CD8-positive, alpha-beta memory T cell (primary cell): ENCODE data around the gene FOSB. TPM values are rescaled to one million over a fixed set of nuclear protein-coding genes. Genes with fewer than 3 reads are reported as not detected.

Source experiments
- CTCF ChIA-PET: fragments of 350-600 bp; sonication (Branson Sonifier 250); formaldehyde crosslinking; loops from one replicate; lab custom pipeline; 2021; ENCODE audit warnings: antibody characterized with exemption; lab: Charles Lee
- POLR2A ChIA-PET: fragments of 350-600 bp; sonication (Branson Sonifier 250); formaldehyde crosslinking; loops from one replicate; lab custom pipeline; 2021; ENCODE audit warnings: antibody characterized with exemption; lab: Charles Lee
- DNase-seq, 5 donors: peaks; one replicate each; pipeline versions ENCODE4 v3.0.0 to v3.0.0-alpha.2; 2020 to 2022; ENCODE audit warnings: mixed read lengths in 1 of 5
- H3K27ac ChIP-seq: one replicate; pipeline ENCODE4 v1.7.0; 2013; ENCODE audit warnings: low read depth, mild to moderate bottlenecking, low read length, moderate library complexity
- H3K27me3 ChIP-seq: 2 replicates; pipeline ENCODE4 v1.7.0; 2013; ENCODE audit warnings: low read length, mild to moderate bottlenecking; ENCODE audit not compliant: insufficient read depth, poor library complexity, severe bottlenecking
- H3K36me3 ChIP-seq: 2 replicates; pipeline ENCODE4 v1.7.0; 2013; ENCODE audit warnings: mild to moderate bottlenecking, low read length, moderate library complexity; ENCODE audit not compliant: insufficient read depth
- H3K4me1 ChIP-seq: 2 replicates; pipeline ENCODE4 v1.7.0; 2013; ENCODE audit warnings: mild to moderate bottlenecking, low read length, moderate library complexity; ENCODE audit not compliant: insufficient read depth
- H3K4me3 ChIP-seq: 2 replicates; pipeline ENCODE4 v1.7.0; 2013; ENCODE audit warnings: mild to moderate bottlenecking, low read length
- H3K9me3 ChIP-seq: 2 replicates; pipeline ENCODE4 v1.7.0; 2013; ENCODE audit warnings: mild to moderate bottlenecking, low read length
- H3K27ac Mint-ChIP-seq, 8 donors: one replicate each; pipeline ENCODE4 v1.8.0; 2020 to 2021; ENCODE audit warnings: mixed read lengths in 8 of 8, mild to moderate bottlenecking in 6 of 8, inconsistent platforms in 3 of 8, moderate library complexity in 3 of 8
- H3K27me3 Mint-ChIP-seq, 2 donors: one replicate each; pipeline ENCODE4 v1.8.0; 2020 to 2021; ENCODE audit warnings: mixed read lengths in 2 of 2, mild to moderate bottlenecking in 1 of 2, moderate library complexity in 1 of 2
- H3K36me3 Mint-ChIP-seq, 3 donors: one replicate each; pipeline ENCODE4 v1.8.0; 2020 to 2021; ENCODE audit warnings: mixed read lengths in 3 of 3, inconsistent platforms in 1 of 3, mild to moderate bottlenecking in 1 of 3
- H3K4me1 Mint-ChIP-seq, 3 donors: one replicate each; pipeline ENCODE4 v1.8.0; 2020 to 2021; ENCODE audit warnings: mixed read lengths in 3 of 3, inconsistent platforms in 1 of 3, mild to moderate bottlenecking in 1 of 3
- H3K4me3 Mint-ChIP-seq, 7 donors: one replicate each; pipeline ENCODE4 v1.8.0; 2020 to 2021; ENCODE audit warnings: mixed read lengths in 7 of 7, mild to moderate bottlenecking in 6 of 7, moderate library complexity in 4 of 7, inconsistent platforms in 2 of 7
- H3K9me3 Mint-ChIP-seq, 5 donors: one replicate each; pipeline ENCODE4 v1.8.0; 2020 to 2022; ENCODE audit warnings: mixed read lengths in 5 of 5, mild to moderate bottlenecking in 3 of 5, moderate library complexity in 2 of 5, inconsistent platforms in 1 of 5
- polyA plus RNA-seq: library from polyadenylated mRNA; unstranded; fragments of 300-500 nt; fragmentation: Illumina TruSeq; gene quantifications from one replicate; pipeline ENCODE4 v1.2.3, GENCODE V29; 2021
- total RNA-seq, 2 experiments: library from RNA; stranded (reverse); gene quantifications; one replicate each; pipeline ENCODE4 v1.2.3, GENCODE V29; 2021

Gene FOSB
- total and polyA plus RNA-seq, 3 experiments from 2014 or later: 21.6 to 48.2 (median 22.1) TPM

- Histone ChIP-seq H3K27me3 (no peaks in the 10 kb centered on the region), H3K4me1 (peaks cover 36% of the 10 kb centered on the region), H3K4me3 (peak overlapping the region; percentile 57), H3K9me3 (no peaks in the 10 kb centered on the region), H3K27ac (peak overlapping the region; percentile 91), H3K36me3 (no peaks in the 10 kb centered on the region)
- H3K4me3 Mint-ChIP-seq: peak overlapping the region; percentile 75 to 91 (median 87)
- H3K27ac Mint-ChIP-seq: peak overlapping the region; percentile 64 to 99 (median 96)
- peak in 3 of 5 donors; percentile 45 to 71 (median 49) for DNase-seq
- no peaks in the 10 kb centered on the region for H3K27me3 Mint-ChIP-seq
- no peaks in the 10 kb centered on the region for H3K9me3 Mint-ChIP-seq
- CTCF ChIA-PET: interaction anchor here (2.0 to 5.8 kb wide), 2 partner anchors 31 to 42 kb away, joined by 5 to 455 read pairs; partner anchors contain the start of gene FOSB
- POLR2A ChIA-PET: no interaction called here
- peaks cover 0 to 9% (median 0%) of the 10 kb centered on the region in 3 donors for H3K36me3 Mint-ChIP-seq
- peaks cover 48 to 58% (median 57%) of the 10 kb centered on the region in 3 donors for H3K4me1 Mint-ChIP-seq
Observed at GRCh38 chr19:45442778-45443461, 24.9 kb upstream of the FOSB start.

GRCh38 chr19:45443462-45444317, 24.1 kb upstream of the FOSB start:
- Mint-ChIP-seq H3K27ac (peak overlapping the region; percentile 91 to 99 (median 98)), H3K27me3 (no peaks in the 10 kb centered on the region), H3K4me1 (peaks cover 54 to 65% (median 65%) of the 10 kb centered on the region in 3 donors), H3K36me3 (peaks cover 3 to 12% (median 4%) of the 10 kb centered on the region in 3 donors), H3K9me3 (no peaks in the 10 kb centered on the region), H3K4me3 (peak overlapping the region; percentile 75 to 91 (median 87))
- DNase-seq: peak in 4 of 5 donors; percentile 44 to 73 (median 58)
- Histone ChIP-seq H3K4me1 (peaks cover 37% of the 10 kb centered on the region), H3K9me3 (no peaks in the 10 kb centered on the region), H3K27ac (peak overlapping the region; percentile 91), H3K36me3 (no peaks in the 10 kb centered on the region), H3K27me3 (no peaks in the 10 kb centered on the region), H3K4me3 (peak overlapping the region; percentile 57)
- CTCF ChIA-PET: interaction anchor here (2.0 kb wide), 1 partner anchor 41 kb away, joined by 5 read pairs; no protein-coding TSS in a partner anchor
- POLR2A ChIA-PET: no interaction called here

GRCh38 chr19:45444318-45445041, 23.3 kb upstream of the FOSB start:
- peak; percentile 76 to 91 (median 82) for DNase-seq
- POLR2A ChIA-PET: interaction anchor here (1.2 to 1.4 kb wide), 2 partner anchors 25 kb away, joined by 3 to 4 read pairs; no protein-coding TSS in a partner anchor
- Mint-ChIP-seq H3K36me3 (peaks cover 3 to 12% (median 4%) of the 10 kb centered on the region in 3 donors), H3K4me3 (peak overlapping the region; percentile 71 to 91 (median 87)), H3K9me3 (no peaks in the 10 kb centered on the region), H3K4me1 (peaks cover 59 to 72% (median 72%) of the 10 kb centered on the region in 3 donors), H3K27me3 (no peaks in the 10 kb centered on the region), H3K27ac (peak overlapping the region; percentile 91 to 99 (median 94))
- H3K4me3 ChIP-seq: peak overlapping the region; percentile 24
- H3K36me3 ChIP-seq: no peaks in the 10 kb centered on the region
- CTCF ChIA-PET: interaction anchor here (0.7 to 6.1 kb wide), 3 partner anchors 12 to 35 kb away, joined by 3 to 51 read pairs (median 6); no protein-coding TSS in a partner anchor
- peak overlapping the region; percentile 85 for H3K27ac ChIP-seq
- no peaks in the 10 kb centered on the region for H3K27me3 ChIP-seq
- peaks cover 40% of the 10 kb centered on the region for H3K4me1 ChIP-seq
- H3K9me3 ChIP-seq: no peaks in the 10 kb centered on the region

- peaks cover 64 to 77% (median 74%) of the 10 kb centered on the region in 3 donors for H3K4me1 Mint-ChIP-seq
- Histone ChIP-seq H3K4me3 (no peak overlapping the region), H3K4me1 (peaks cover 44% of the 10 kb centered on the region), H3K27ac (peak overlapping the region; percentile 85), H3K27me3 (no peaks in the 10 kb centered on the region), H3K36me3 (no peaks in the 10 kb centered on the region), H3K9me3 (no peaks in the 10 kb centered on the region)
- ChIA-PET CTCF (interaction anchor here (0.7 to 6.1 kb wide), 5 partner anchors 9 to 34 kb away, joined by 3 to 51 read pairs (median 6); no protein-coding TSS in a partner anchor), POLR2A (interaction anchor here (1.2 to 1.4 kb wide), 2 partner anchors 24 to 25 kb away, joined by 3 to 4 read pairs; no protein-coding TSS in a partner anchor)
- H3K9me3 Mint-ChIP-seq: no peaks in the 10 kb centered on the region
- H3K27me3 Mint-ChIP-seq: peaks cover 0 to 2% of the 10 kb centered on the region in 2 donors
- H3K4me3 Mint-ChIP-seq: peak overlapping the region; percentile 37 to 90 (median 75)
- H3K36me3 Mint-ChIP-seq: peaks cover 3 to 15% (median 4%) of the 10 kb centered on the region in 3 donors
- peak overlapping the region; percentile 91 to 99 (median 94) for H3K27ac Mint-ChIP-seq
- DNase-seq: no peak
Observed at GRCh38 chr19:45445139-45445538, 22.7 kb upstream of the FOSB start.

GRCh38 chr19:45446295-45446694, 21.5 kb upstream of the FOSB start:
- H3K27me3 ChIP-seq: no peaks in the 10 kb centered on the region
- CTCF ChIA-PET: interaction anchor here (1.2 to 6.1 kb wide), 4 partner anchors 8 to 33 kb away, joined by 3 to 51 read pairs (median 6); no protein-coding TSS in a partner anchor
- Mint-ChIP-seq H3K36me3 (peaks cover 3 to 22% (median 4%) of the 10 kb centered on the region in 3 donors), H3K27me3 (peaks cover 0 to 11% of the 10 kb centered on the region in 2 donors), H3K27ac (peak overlapping the region; percentile 84 to 97 (median 96)), H3K4me3 (peak overlapping the region; percentile 23 to 89 (median 63)), H3K9me3 (peaks cover 0 to 3% (median 0%) of the 10 kb centered on the region in 5 donors), H3K4me1 (peaks cover 60 to 74% (median 70%) of the 10 kb centered on the region in 3 donors)
- no peak overlapping the region for H3K27ac ChIP-seq
- no peaks in the 10 kb centered on the region for H3K36me3 ChIP-seq
- POLR2A ChIA-PET: interaction anchor here (1.4 kb wide), 1 partner anchor 23 kb away, joined by 4 read pairs; no protein-coding TSS in a partner anchor
- H3K4me1 ChIP-seq: peaks cover 44% of the 10 kb centered on the region
- H3K9me3 ChIP-seq: no peaks in the 10 kb centered on the region
- no peak overlapping the region for H3K4me3 ChIP-seq
- peak in 1 of 5 donors; percentile 30 for DNase-seq

GRCh38 chr19:45446944-45447343, 20.9 kb upstream of the FOSB start:
- Mint-ChIP-seq H3K4me3 (peak overlapping the region in 1 of 7 donors; percentile 92), H3K4me1 (peaks cover 65 to 80% (median 76%) of the 10 kb centered on the region in 3 donors)

More at GRCh38 chr19:45446944-45447343, 20.9 kb upstream of the FOSB start:
- Mint-ChIP-seq H3K27me3 (peaks cover 0 to 12% of the 10 kb centered on the region in 2 donors), H3K36me3 (peaks cover 3 to 23% (median 4%) of the 10 kb centered on the region in 3 donors), H3K9me3 (peaks cover 0 to 3% (median 0%) of the 10 kb centered on the region in 5 donors), H3K27ac (peak overlapping the region in 4 of 8 donors; percentile 81 to 97 (median 94))
- Histone ChIP-seq H3K4me3 (no peak overlapping the region), H3K4me1 (peaks cover 51% of the 10 kb centered on the region), H3K36me3 (no peaks in the 10 kb centered on the region), H3K9me3 (no peaks in the 10 kb centered on the region), H3K27me3 (no peaks in the 10 kb centered on the region), H3K27ac (no peak overlapping the region)
- no peak for DNase-seq
- ChIA-PET POLR2A (no interaction called here), CTCF (interaction anchor here (0.9 to 6.1 kb wide), 5 partner anchors 10 to 32 kb away, joined by 3 to 51 read pairs (median 5); no protein-coding TSS in a partner anchor)
